ENCODE data around the gene GNLY. TPM values are rescaled to one million over a fixed set of nuclear protein-coding genes. Genes with fewer than 3 reads are reported as not detected.
A peak's percentile ranks its signal among the peaks of the same experiment; 100 is the strongest.

GNLY gene
- total and polyA plus RNA-seq, 9 of the 15 experiments (the other 6 are each of a cell fraction or from before 2014, with no cell fraction given), result not detected

- Histone ChIP-seq H3K4me1 (replicated peaks in 1 of 2; ENCODE audit: control insufficient read depth in 2 of 2, insufficient read depth in 2 of 2, low read length in 2 of 2) (peaks cover 5 to 6% of the 10 kb centered on the region in 2 experiments; a peak in 2 of 5 replicates), H4K20me1 (replicated peaks; ENCODE audit: control insufficient read depth, insufficient read depth, low read length) (peaks cover 5% of the 10 kb centered on the region), H3K9ac (ENCODE audit: insufficient read depth in 1 of 2, low read depth in 2 of 2, low read length in 2 of 2) (no peak overlapping the region), H3K4me3 (no peak overlapping the region), H3K4me2 (ENCODE audit: insufficient read depth, low read length) (no peak overlapping the region), H3K79me2 (ENCODE audit: control insufficient read depth, insufficient read depth, low read length) (no peaks in the 10 kb centered on the region), H2AFZ (ENCODE audit: low read depth, low read length) (no peak overlapping the region), H3K27ac (ENCODE audit: extremely low read depth, low read depth, low read length) (no peak overlapping the region), H3K9me1 (ENCODE audit: control insufficient read depth, insufficient read depth, low read length) (no peaks in the 10 kb centered on the region), H3K36me3 (ENCODE audit: control insufficient read depth, insufficient read depth, low read length) (no peaks in the 10 kb centered on the region), H3K27me3 (ENCODE audit: control insufficient read depth in 2 of 2, insufficient read depth in 2 of 2, low read length in 2 of 2) (peaks cover 20 to 46% of the 10 kb centered on the region in 2 experiments), H3K9me3 (replicated peaks; ENCODE audit: control insufficient read depth, insufficient read depth, low read depth, low read length) (no peaks in the 10 kb centered on the region)
- FAIRE-seq (no peak), ATAC-seq (no peak), DNase-seq (ENCODE audit: extremely low read depth in 1 of 4, low spot score in 3 of 4) (no peak)
- TF ChIP-seq ZNF561 (CRISPR knock-in tag; conservative IDR thresholded peaks at IDR 0.05), result no peak
- POLR2A ChIA-PET, result no interaction called here
- CTCF ChIA-PET (ENCODE audit: low intra/inter-chr PET ratio), result no interaction called here
- WGBS (ENCODE audit: insufficient coverage, low coverage, missing lambda C conversion rate), result 4% methylated on average over 11 of the region's 11 CpGs
- in situ Hi-C loops (cut with MboI) (no loop called here), intact Hi-C loops (cut with micrococcal nuclease) (loop anchor here (10.0 kb wide), 1 partner anchor 141 kb away; no protein-coding TSS in a partner anchor)
- no TSS peak for BruUV-seq (replicated peaks)
These were observed 20.3 kb upstream of the GNLY start for GRCh38 chr2:85673716-85674375.

GRCh38 chr2:85674417-85674816 is 19.7 kb upstream of the GNLY start:
- no peak overlapping the region; a peak in 1 of 4 replicates for H3K9ac ChIP-seq (ENCODE audit: insufficient read depth in 1 of 2, low read depth in 2 of 2, low read length in 2 of 2)
- no peaks in the 10 kb centered on the region for H3K9me1 ChIP-seq (ENCODE audit: control insufficient read depth, insufficient read depth, low read length)
- peaks cover 7% of the 10 kb centered on the region for H4K20me1 ChIP-seq (replicated peaks; ENCODE audit: control insufficient read depth, insufficient read depth, low read length)
- intact Hi-C loops (cut with micrococcal nuclease), result loop anchor here (10.0 kb wide), 1 partner anchor 140 kb away; no protein-coding TSS in a partner anchor
- H3K4me2 ChIP-seq (ENCODE audit: insufficient read depth, low read length), result no peak overlapping the region
- no peaks in the 10 kb centered on the region for H3K9me3 ChIP-seq (replicated peaks; ENCODE audit: control insufficient read depth, insufficient read depth, low read depth, low read length)
- H3K27me3 ChIP-seq (ENCODE audit: control insufficient read depth in 2 of 2, insufficient read depth in 2 of 2, low read length in 2 of 2), result peaks cover 20 to 46% of the 10 kb centered on the region in 2 experiments
- ATAC-seq (no peak), DNase-seq (ENCODE audit: extremely low read depth in 1 of 4, low spot score in 3 of 4) (no peak), FAIRE-seq (no peak)
- H3K4me1 ChIP-seq (replicated peaks in 1 of 2; ENCODE audit: control insufficient read depth in 2 of 2, insufficient read depth in 2 of 2, low read length in 2 of 2), result peaks cover 7 to 11% of the 10 kb centered on the region in 2 experiments; a peak in 3 of 5 replicates
- no peak for TF ChIP-seq HCFC1 (IDR thresholded peaks at IDR 0.05; ENCODE audit: low read depth, low read length)
- TF ChIP-seq CEBPG (CRISPR knock-in tag; IDR thresholded peaks at IDR 0.05), result 0 out of 2 replicates have a peak, but pooled peaks have one; percentile 26
- TF ChIP-seq CEBPG (tag; conservative IDR thresholded peaks at IDR 0.05 in 1 of 2, IDR thresholded peaks at IDR 0.05 in 1 of 2), result peak in 1 of 2 experiments; percentile 59; a peak in 2 of 4 replicates
- 7% methylated on average over 2 of the region's 2 CpGs for WGBS (ENCODE audit: insufficient coverage, low coverage, missing lambda C conversion rate)
- no peak overlapping the region for H3K4me3 ChIP-seq
- ChIA-PET CTCF (ENCODE audit: low intra/inter-chr PET ratio) (no interaction called here), POLR2A (interaction anchor here (0.6 kb wide), 1 partner anchor 303 kb away, joined by 3 read pairs; no protein-coding TSS in a partner anchor)
- no peak overlapping the region for H3K27ac ChIP-seq (ENCODE audit: extremely low read depth, low read depth, low read length)
- H3K36me3 ChIP-seq (ENCODE audit: control insufficient read depth, insufficient read depth, low read length), result no peaks in the 10 kb centered on the region
- in situ Hi-C loops (cut with MboI), result no loop called here
- BruUV-seq (replicated peaks), result no TSS peak
- H3K79me2 ChIP-seq (ENCODE audit: control insufficient read depth, insufficient read depth, low read length), result no peaks in the 10 kb centered on the region
- H2AFZ ChIP-seq (ENCODE audit: low read depth, low read length), result no peak overlapping the region
